ENCODE measurements around the gene RNF181. TPM values are rescaled to one million over a fixed set of nuclear protein-coding genes. Genes with fewer than 3 reads are reported as not detected.
A peak's percentile ranks its signal among the peaks of the same experiment; 100 is the strongest.

The RNF181 gene
- total RNA-seq, 4 donors from 2014 or later: 23.9 to 164 (median 141) TPM

- Histone ChIP-seq H3K4me3 (no peak overlapping the region), H3K4me1 (peaks cover 20 to 36% (median 29%) of the 10 kb centered on the region in 4 donors), H3K36me3 (peaks cover 0 to 9% (median 0%) of the 10 kb centered on the region in 4 donors), H3K9me3 (no peaks in the 10 kb centered on the region), H3K27ac (no peak overlapping the region), H3K27me3 (no peaks in the 10 kb centered on the region)
- no peak for TF ChIP-seq EP300 (IDR thresholded peaks at IDR 0.05; ENCODE audit: low read depth)
- no peak for TF ChIP-seq CTCF (IDR thresholded peaks at IDR 0.05)
- TF ChIP-seq POLR2AphosphoS5 (IDR thresholded peaks at IDR 0.05): no peak
- no peak for TF ChIP-seq POLR2A (IDR thresholded peaks at IDR 0.05)
- WGBS, 2 donors (ENCODE audit: low coverage in 1 of 2): 80 to 89% methylated on average over 1 to 9 of the region's 9 CpGs
- intact Hi-C loops (cut with DNase I; ENCODE audit: low total_unique reads) (no loop called here), in situ Hi-C loops (cut with MboI; ENCODE audit: low pct_ligation_motif_present in 1 of 4, low pct_unique_long_range_greater_than_20kb in 1 of 4, low sequenced_read_pairs in 3 of 4) (no loop called here)
- no peak for DNase-seq
Observed at GRCh38 chr2:85607268-85608215, 12.0 kb downstream of the RNF181 start.

GRCh38 chr2:85611217-85611704 is 15.7 kb downstream of the RNF181 start:
- intact Hi-C loops (cut with DNase I; ENCODE audit: low total_unique reads): loop anchor here (1.0 kb wide), 1 partner anchor 17 kb away; no protein-coding TSS in a partner anchor

GRCh38 chr2:85611705-85612587 is 16.4 kb downstream of the RNF181 start, which contains the start of gene C2orf68:
C2orf68 (minus strand) TSS chr2:85612066; CDS start chr2:85611984, 82 bp downstream.
- peak; percentile 92 for DNase-seq
- peak within 1 kb of the TSS; percentile 60 to 93 (median 92) for H3K4me3 ChIP-seq
- H3K4me1 ChIP-seq: peaks cover 4 to 25% (median 15%) of the 10 kb centered on the region in 4 donors
- H3K9me3 ChIP-seq: no peaks in the 10 kb centered on the region
- H3K27me3 ChIP-seq: no peaks in the 10 kb centered on the region
- TF ChIP-seq CTCF (IDR thresholded peaks at IDR 0.05): no peak
- no peak for TF ChIP-seq EP300 (IDR thresholded peaks at IDR 0.05; ENCODE audit: low read depth)
- TF ChIP-seq POLR2A (IDR thresholded peaks at IDR 0.05): peak; percentile 80
- peak; percentile 60 to 88 (median 80) for TF ChIP-seq POLR2AphosphoS5 (IDR thresholded peaks at IDR 0.05)
- intact Hi-C loops (cut with DNase I; ENCODE audit: low total_unique reads): loop anchor here (1.0 kb wide), 1 partner anchor 18 kb away; no protein-coding TSS in a partner anchor
- in situ Hi-C loops (cut with MboI; ENCODE audit: low pct_ligation_motif_present in 1 of 4, low pct_unique_long_range_greater_than_20kb in 1 of 4, low sequenced_read_pairs in 3 of 4): no loop called here
- peak within 1 kb of the TSS; percentile 88 to 91 (median 89) for H3K27ac ChIP-seq
- WGBS, 2 donors (ENCODE audit: low coverage in 1 of 2): 0 to 17% methylated on average over 14 to 54 of the region's 73 CpGs
- H3K36me3 ChIP-seq: peaks cover 0 to 9% (median 0%) of the 10 kb centered on the region in 4 donors

More at GRCh38 chr2:85611217-85611704, 15.7 kb downstream of the RNF181 start:
- in situ Hi-C loops (cut with MboI; ENCODE audit: low pct_ligation_motif_present in 1 of 4, low pct_unique_long_range_greater_than_20kb in 1 of 4, low sequenced_read_pairs in 3 of 4): no loop called here
- WGBS, 2 donors (ENCODE audit: low coverage in 1 of 2): 4 to 15% methylated on average over 4 to 24 of the region's 24 CpGs
- Histone ChIP-seq H3K4me1 (peaks cover 4 to 21% (median 12%) of the 10 kb centered on the region in 4 donors), H3K27me3 (no peaks in the 10 kb centered on the region), H3K4me3 (peak overlapping the region; percentile 60 to 93 (median 92)), H3K9me3 (no peaks in the 10 kb centered on the region), H3K36me3 (peaks cover 0 to 9% (median 0%) of the 10 kb centered on the region in 4 donors), H3K27ac (peak overlapping the region; percentile 88 to 91 (median 89))
- TF ChIP-seq POLR2A (IDR thresholded peaks at IDR 0.05): no peak
- no peak for TF ChIP-seq CTCF (IDR thresholded peaks at IDR 0.05)
- no peak for TF ChIP-seq POLR2AphosphoS5 (IDR thresholded peaks at IDR 0.05)
- no peak for TF ChIP-seq EP300 (IDR thresholded peaks at IDR 0.05; ENCODE audit: low read depth)
- no peak for DNase-seq

Data from transverse colon (tissue), 4 donors.